ENCODE measurements around the gene GLP2R. TPM values are rescaled to one million over a fixed set of nuclear protein-coding genes. Genes with fewer than 3 reads are reported as not detected.

The GLP2R gene
- total RNA-seq, 1 experiment from 2014 or later: not detected

- no peak for TF ChIP-seq ZNF671 (CRISPR knock-in tag; IDR thresholded peaks at IDR 0.05)
- TF ChIP-seq FOXK1 (CRISPR knock-in tag; IDR thresholded peaks at IDR 0.05): no peak
- TF ChIP-seq ERG (CRISPR knock-in tag; IDR thresholded peaks at IDR 0.05): no peak
- TF ChIP-seq MAX (CRISPR knock-in tag; IDR thresholded peaks at IDR 0.05): no peak
- no peak for TF ChIP-seq ZMAT4 (CRISPR knock-in tag; IDR thresholded peaks at IDR 0.05)
- no peak for TF ChIP-seq MLX (CRISPR knock-in tag; IDR thresholded peaks at IDR 0.05)
- TF ChIP-seq CREB1 (CRISPR knock-in tag; IDR thresholded peaks at IDR 0.05): no peak
- no peak for TF ChIP-seq CREM (CRISPR knock-in tag; IDR thresholded peaks at IDR 0.05)
- TF ChIP-seq HMGA2 (CRISPR knock-in tag; IDR thresholded peaks at IDR 0.05): no peak
- no peak for TF ChIP-seq ARID4B (CRISPR knock-in tag; IDR thresholded peaks at IDR 0.05; ENCODE audit: borderline replicate concordance)
- no peak for TF ChIP-seq ATF2 (CRISPR knock-in tag; IDR thresholded peaks at IDR 0.05; ENCODE audit: borderline replicate concordance, low read depth)
- no peak for TF ChIP-seq ZNF138 (CRISPR knock-in tag; conservative IDR thresholded peaks at IDR 0.05)
- TF ChIP-seq ZNF281 (CRISPR knock-in tag; IDR thresholded peaks at IDR 0.05): no peak
- no peak for TF ChIP-seq FOXJ3 (CRISPR knock-in tag; IDR thresholded peaks at IDR 0.05; ENCODE audit: borderline replicate concordance)
- no peak for TF ChIP-seq GABPB1 (CRISPR knock-in tag; IDR thresholded peaks at IDR 0.05)
- H3K4me1 Mint-ChIP-seq: no peaks in the 10 kb centered on the region
- peaks cover 8% of the 10 kb centered on the region for H3K9me3 Mint-ChIP-seq
- POLR2A ChIA-PET: no interaction called here
- no peak for ATAC-seq
- H3K27ac Mint-ChIP-seq: no peak overlapping the region
- DNase-seq (ENCODE audit: low spot score): no peak
- H3K27me3 Mint-ChIP-seq (ENCODE audit: low read depth): no peaks in the 10 kb centered on the region; the same call in 1 of the 2 replicates
- CTCF ChIA-PET: interaction anchor here (1.7 kb wide), 1 partner anchor 21 kb away, joined by 5 read pairs; no protein-coding TSS in a partner anchor
- H3K36me3 Mint-ChIP-seq: no peaks in the 10 kb centered on the region
- H3K4me3 Mint-ChIP-seq: no peak overlapping the region
Observed at GRCh38 chr17:9868552-9868951, 42.8 kb downstream of the GLP2R start.
